KMS-11 (cell line): ENCODE data around the gene CASP5.

Experiments
- H2AFZ ChIP-seq: fragments of 200-600 bp; sonication (generic); 2 replicates; pipeline ENCODE4 v1.6.1; 2016; ENCODE audit warnings: antibody characterized with exemption, mixed run types, low read depth
- H3K27ac ChIP-seq: fragments of 200-600 bp; sonication (generic); 2 replicates; pipeline ENCODE4 v1.6.1; 2016; ENCODE audit warnings: mild to moderate bottlenecking, mixed run types
- H3K27me3 ChIP-seq: fragments of 200-600 bp; sonication (generic); 2 replicates; pipeline ENCODE4 v1.6.1; 2017; ENCODE audit warnings: mild to moderate bottlenecking, low read depth, mixed run types, moderate library complexity; ENCODE audit not compliant: insufficient read depth
- H3K36me3 ChIP-seq: fragments of 200-600 bp; sonication (generic); 2 replicates; pipeline ENCODE4 v1.6.1; 2017; ENCODE audit warnings: mild to moderate bottlenecking, mixed run types; ENCODE audit not compliant: insufficient read depth
- H3K4me1 ChIP-seq: fragments of 200-600 bp; sonication (generic); 2 replicates; pipeline ENCODE4 v1.6.1; 2016; ENCODE audit warnings: mild to moderate bottlenecking, low read depth, mixed run types; ENCODE audit not compliant: poor library complexity, severe bottlenecking
- H3K4me2 ChIP-seq: fragments of 200-600 bp; sonication (generic); 2 replicates; pipeline ENCODE4 v1.7.0; 2016; ENCODE audit warnings: mild to moderate bottlenecking, mixed run types
- H3K4me3 ChIP-seq: fragments of 200-600 bp; sonication (generic); IDR thresholded peaks from 2 replicates; pipeline ENCODE4 v1.6.1; 2017; ENCODE audit warnings: low read depth, low read length, mixed read lengths; ENCODE audit not compliant: insufficient read depth
- H3K79me2 ChIP-seq: fragments of 200-600 bp; sonication (generic); 2 replicates; pipeline ENCODE4 v1.6.1; 2016; ENCODE audit warnings: low read depth, mixed run types; ENCODE audit not compliant: insufficient read depth
- H3K9ac ChIP-seq: fragments of 200-600 bp; sonication (generic); 2 replicates; pipeline ENCODE4 v1.6.1; 2016; ENCODE audit warnings: mild to moderate bottlenecking, mixed run types
- H4K20me1 ChIP-seq: fragments of 200-600 bp; sonication (generic); 2 replicates; pipeline ENCODE4 v1.6.1; 2016; ENCODE audit warnings: mild to moderate bottlenecking, mixed run types; ENCODE audit not compliant: insufficient read depth
- CTCF ChIP-seq: fragments of 200-600 bp; sonication (generic); conservative IDR thresholded peaks from 2 replicates; pipeline ENCODE4 v1.6.1; 2017; ENCODE audit warnings: low read depth, mild to moderate bottlenecking, antibody characterized with exemption, low read length, moderate library complexity, mixed read lengths

The CASP5 gene

GRCh38 chr11:104965735-104966134, 57.2 kb downstream of the CASP5 start:
- H3K79me2 ChIP-seq, result no peaks in the 10 kb centered on the region
- no peaks in the 10 kb centered on the region for H4K20me1 ChIP-seq
- no peak overlapping the region for H3K9ac ChIP-seq
- H3K27me3 ChIP-seq, result no peaks in the 10 kb centered on the region
- H3K4me3 ChIP-seq, result no peak overlapping the region
- no peak overlapping the region for H3K27ac ChIP-seq
- no peak overlapping the region for H3K4me2 ChIP-seq
- no peaks in the 10 kb centered on the region for H3K36me3 ChIP-seq
- no peaks in the 10 kb centered on the region for H3K4me1 ChIP-seq
- TF ChIP-seq CTCF, result no peak
- H2AFZ ChIP-seq, result no peak overlapping the region

- H3K4me1 ChIP-seq, result no peaks in the 10 kb centered on the region
- H3K27me3 ChIP-seq, result no peaks in the 10 kb centered on the region
- H3K4me3 ChIP-seq, result no peak overlapping the region
- H2AFZ ChIP-seq, result no peak overlapping the region
- H3K4me2 ChIP-seq, result no peak overlapping the region
- H3K9ac ChIP-seq, result no peak overlapping the region
- H4K20me1 ChIP-seq, result no peaks in the 10 kb centered on the region
- no peak overlapping the region for H3K27ac ChIP-seq
- no peaks in the 10 kb centered on the region for H3K79me2 ChIP-seq
- no peaks in the 10 kb centered on the region for H3K36me3 ChIP-seq
- TF ChIP-seq CTCF, result no peak
These were observed 58.7 kb downstream of the CASP5 start for GRCh38 chr11:104964247-104964646.

GRCh38 chr11:104962852-104963251, 60.1 kb downstream of the CASP5 start:
- H3K4me1 ChIP-seq, result peaks cover 6% of the 10 kb centered on the region
- H2AFZ ChIP-seq, result no peak overlapping the region
- no peaks in the 10 kb centered on the region for H3K79me2 ChIP-seq
- no peaks in the 10 kb centered on the region for H3K27me3 ChIP-seq
- no peaks in the 10 kb centered on the region for H4K20me1 ChIP-seq
- no peak overlapping the region for H3K9ac ChIP-seq
- no peaks in the 10 kb centered on the region for H3K36me3 ChIP-seq
- H3K4me3 ChIP-seq, result no peak overlapping the region
- no peak for TF ChIP-seq CTCF
- no peak overlapping the region for H3K4me2 ChIP-seq
- H3K27ac ChIP-seq, result no peak overlapping the region

GRCh38 chr11:104957280-104957679, 65.7 kb downstream of the CASP5 start:
- H3K9ac ChIP-seq, result no peak overlapping the region
- no peaks in the 10 kb centered on the region for H3K79me2 ChIP-seq
- no peak overlapping the region; the same call in 1 of the 2 replicates for H3K4me2 ChIP-seq
- no peaks in the 10 kb centered on the region for H3K27me3 ChIP-seq
- no peak overlapping the region for H3K27ac ChIP-seq
- H4K20me1 ChIP-seq, result no peaks in the 10 kb centered on the region
- no peak for TF ChIP-seq CTCF
- H3K4me1 ChIP-seq, result peaks cover 22% of the 10 kb centered on the region
- no peak overlapping the region for H3K4me3 ChIP-seq
- H2AFZ ChIP-seq, result no peak overlapping the region
- no peaks in the 10 kb centered on the region for H3K36me3 ChIP-seq
